ENCODE results near the gene FAM120A. TPM values are rescaled to one million over a fixed set of nuclear protein-coding genes. Genes with fewer than 3 reads are reported as not detected.
"Not testable (repeated sequence)": the region's sequence is repeated elsewhere in the genome, so short reads cannot be mapped to it uniquely, and the experiment has no call there.

The FAM120A gene
- total RNA-seq, 1 donor from 2014 or later, result 57.7 TPM

DNA sequence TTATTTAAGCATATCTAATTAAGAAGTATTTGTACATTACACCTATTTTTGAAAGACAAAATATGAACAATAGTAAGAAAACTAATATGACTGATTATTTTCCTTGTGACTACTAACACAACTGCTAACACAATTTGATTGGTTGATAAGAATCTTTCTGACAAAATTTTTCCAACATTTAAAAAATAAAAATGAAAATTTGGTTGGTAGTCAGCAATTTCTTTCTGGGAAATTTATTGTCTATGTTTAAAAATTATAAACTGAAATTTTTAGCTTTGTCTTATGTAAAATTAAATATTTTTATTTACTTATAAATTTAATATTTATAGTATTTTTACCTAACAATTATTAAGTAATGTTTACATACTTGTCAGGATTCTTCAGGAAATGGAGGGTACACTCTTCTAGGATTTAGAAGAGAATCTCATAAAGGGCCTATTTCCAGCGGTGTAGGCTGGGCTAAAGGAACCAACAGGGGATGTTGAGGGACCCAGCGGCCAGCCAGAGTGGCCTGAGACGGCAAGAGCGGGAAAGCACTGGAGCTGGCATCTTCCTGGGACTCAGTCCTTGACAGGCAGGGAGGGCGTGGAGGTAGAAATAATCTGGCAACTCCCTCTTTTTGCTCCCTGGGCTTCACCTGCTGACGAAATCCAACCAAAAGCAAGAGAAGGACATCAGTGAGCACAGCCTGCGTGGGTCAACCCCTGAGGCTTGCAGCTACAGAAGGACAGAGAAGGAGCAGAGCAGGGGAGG lies 14.7 kb upstream of the FAM120A start:
- H3K4me2 ChIP-seq (ENCODE audit: low read length), result no peak overlapping the region
- peaks cover 2% of the 10 kb centered on the region for H3K9me3 Mint-ChIP-seq (ENCODE audit: unreplicated experiment)
- H3K27me3 ChIP-seq (ENCODE audit: insufficient read depth, low read length), result no peaks in the 10 kb centered on the region
- H3K4me3 ChIP-seq (ENCODE audit: insufficient read depth, low read depth, low read length), result no peak overlapping the region
- no peak for TF ChIP-seq EZH2 (IDR thresholded peaks at IDR 0.05; ENCODE audit: insufficient read depth, low read length)
- TF ChIP-seq, protein P1, sequence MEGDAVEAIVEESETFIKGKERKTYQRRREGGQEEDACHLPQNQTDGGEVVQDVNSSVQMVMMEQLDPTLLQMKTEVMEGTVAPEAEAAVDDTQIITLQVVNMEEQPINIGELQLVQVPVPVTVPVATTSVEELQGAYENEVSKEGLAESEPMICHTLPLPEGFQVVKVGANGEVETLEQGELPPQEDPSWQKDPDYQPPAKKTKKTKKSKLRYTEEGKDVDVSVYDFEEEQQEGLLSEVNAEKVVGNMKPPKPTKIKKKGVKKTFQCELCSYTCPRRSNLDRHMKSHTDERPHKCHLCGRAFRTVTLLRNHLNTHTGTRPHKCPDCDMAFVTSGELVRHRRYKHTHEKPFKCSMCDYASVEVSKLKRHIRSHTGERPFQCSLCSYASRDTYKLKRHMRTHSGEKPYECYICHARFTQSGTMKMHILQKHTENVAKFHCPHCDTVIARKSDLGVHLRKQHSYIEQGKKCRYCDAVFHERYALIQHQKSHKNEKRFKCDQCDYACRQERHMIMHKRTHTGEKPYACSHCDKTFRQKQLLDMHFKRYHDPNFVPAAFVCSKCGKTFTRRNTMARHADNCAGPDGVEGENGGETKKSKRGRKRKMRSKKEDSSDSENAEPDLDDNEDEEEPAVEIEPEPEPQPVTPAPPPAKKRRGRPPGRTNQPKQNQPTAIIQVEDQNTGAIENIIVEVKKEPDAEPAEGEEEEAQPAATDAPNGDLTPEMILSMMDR (IDR thresholded peaks at IDR 0.05; ENCODE audit: insufficient read depth, low read depth, low read length), result no peak
- no peaks in the 10 kb centered on the region for H3K4me1 ChIP-seq (ENCODE audit: insufficient read depth, low read length)
- H4K20me1 ChIP-seq (ENCODE audit: insufficient read depth, low read length), result no peaks in the 10 kb centered on the region
- no peak overlapping the region for H3K9ac ChIP-seq (ENCODE audit: low read length)
- no peaks in the 10 kb centered on the region for H3K36me3 ChIP-seq (ENCODE audit: insufficient read depth, low read length)
- H3K36me3 Mint-ChIP-seq (ENCODE audit: low read depth, unreplicated experiment), result peaks cover 2% of the 10 kb centered on the region
- H3K9me3 ChIP-seq (ENCODE audit: insufficient read depth, low read depth, low read length), result no peaks in the 10 kb centered on the region
- DNase-seq (ENCODE audit: low read depth) (no peak), FAIRE-seq (no peak)
- no peaks in the 10 kb centered on the region for H3K79me2 ChIP-seq (ENCODE audit: insufficient read depth, low read length)
- no peak overlapping the region for H3K4me3 Mint-ChIP-seq (ENCODE audit: unreplicated experiment)
- no peak overlapping the region for H3K27ac Mint-ChIP-seq (ENCODE audit: unreplicated experiment)
- H2AFZ ChIP-seq (ENCODE audit: low read depth, low read length), result no peak overlapping the region
- H3K27ac ChIP-seq (ENCODE audit: low read depth, low read length), result no peak overlapping the region
- H3K4me1 Mint-ChIP-seq (ENCODE audit: low read depth, unreplicated experiment), result no peaks in the 10 kb centered on the region
- H3K27me3 Mint-ChIP-seq (ENCODE audit: low read depth, unreplicated experiment), result no peaks in the 10 kb centered on the region

DNA sequence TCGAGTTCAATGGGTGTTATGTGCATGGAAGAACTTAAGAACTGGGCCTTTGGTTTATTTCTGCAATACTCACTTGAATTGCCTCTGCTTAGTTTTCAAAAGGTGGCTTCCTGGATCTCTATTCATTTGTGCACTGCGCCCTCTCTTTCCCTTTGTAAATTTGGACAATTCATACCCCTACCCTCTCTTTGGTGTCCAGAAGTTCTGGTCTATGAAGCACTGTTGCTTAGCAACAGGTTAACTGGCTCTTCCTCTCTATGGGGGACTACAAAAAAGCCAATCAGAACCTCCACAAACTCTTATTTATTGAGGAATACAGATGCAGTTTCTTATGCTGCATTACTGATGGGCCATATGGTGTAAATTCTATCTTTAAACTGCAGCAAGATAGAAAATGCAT lies 13.5 kb upstream of the FAM120A start:
- Histone ChIP-seq H4K20me1 (ENCODE audit: insufficient read depth, low read length) (no peaks in the 10 kb centered on the region), H3K9ac (ENCODE audit: low read length) (no peak overlapping the region), H3K4me1 (ENCODE audit: insufficient read depth, low read length) (no peaks in the 10 kb centered on the region), H2AFZ (ENCODE audit: low read depth, low read length) (no peak overlapping the region), H3K27me3 (ENCODE audit: insufficient read depth, low read length) (no peaks in the 10 kb centered on the region), H3K4me2 (ENCODE audit: low read length) (no peak overlapping the region), H3K36me3 (ENCODE audit: insufficient read depth, low read length) (no peaks in the 10 kb centered on the region), H3K27ac (ENCODE audit: low read depth, low read length) (no peak overlapping the region), H3K4me3 (ENCODE audit: insufficient read depth, low read depth, low read length) (no peak overlapping the region), H3K79me2 (ENCODE audit: insufficient read depth, low read length) (no peaks in the 10 kb centered on the region), H3K9me3 (ENCODE audit: insufficient read depth, low read depth, low read length) (no peaks in the 10 kb centered on the region)
- Mint-ChIP-seq H3K4me3 (ENCODE audit: unreplicated experiment) (no peak overlapping the region), H3K4me1 (ENCODE audit: low read depth, unreplicated experiment) (no peaks in the 10 kb centered on the region), H3K27me3 (ENCODE audit: low read depth, unreplicated experiment) (no peaks in the 10 kb centered on the region), H3K9me3 (ENCODE audit: unreplicated experiment) (peaks cover 2% of the 10 kb centered on the region), H3K36me3 (ENCODE audit: low read depth, unreplicated experiment) (peaks cover 2% of the 10 kb centered on the region), H3K27ac (ENCODE audit: unreplicated experiment) (no peak overlapping the region)
- FAIRE-seq (no peak), DNase-seq (ENCODE audit: low read depth) (no peak)
- TF ChIP-seq, protein P1 (IDR thresholded peaks at IDR 0.05; ENCODE audit: insufficient read depth, low read depth, low read length), result no peak
- no peak for TF ChIP-seq EZH2 (IDR thresholded peaks at IDR 0.05; ENCODE audit: insufficient read depth, low read length)

DNA sequence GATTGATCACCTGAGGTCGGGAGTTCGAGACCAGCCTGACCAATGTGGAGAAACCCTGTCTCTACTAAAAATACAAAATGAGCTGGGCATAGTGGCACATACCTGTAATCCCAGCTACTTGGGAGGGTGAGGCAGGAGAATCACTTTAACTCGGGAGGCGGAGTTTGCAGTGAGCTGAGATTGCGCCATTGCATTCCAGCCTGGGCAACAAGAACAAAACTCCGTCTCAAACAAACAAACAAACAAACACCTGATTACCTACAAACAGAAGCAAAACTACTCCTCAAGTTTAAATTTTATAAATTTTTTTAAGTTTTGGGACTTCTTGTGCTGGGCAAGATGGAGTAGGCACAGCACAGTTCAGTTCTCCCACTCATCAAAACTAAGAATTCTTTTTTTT lies 12.2 kb upstream of the FAM120A start:
- FAIRE-seq; H3K4me1 ChIP-seq (ENCODE audit: insufficient read depth, low read length); H3K36me3 ChIP-seq (ENCODE audit: insufficient read depth, low read length); H3K4me1 Mint-ChIP-seq (ENCODE audit: low read depth, unreplicated experiment); H3K27ac ChIP-seq (ENCODE audit: low read depth, low read length); H2AFZ ChIP-seq (ENCODE audit: low read depth, low read length); H3K27me3 Mint-ChIP-seq (ENCODE audit: low read depth, unreplicated experiment); H3K27me3 ChIP-seq (ENCODE audit: insufficient read depth, low read length); H3K79me2 ChIP-seq (ENCODE audit: insufficient read depth, low read length); DNase-seq (ENCODE audit: low read depth); H3K27ac Mint-ChIP-seq (ENCODE audit: unreplicated experiment); H3K4me2 ChIP-seq (ENCODE audit: low read length); H4K20me1 ChIP-seq (ENCODE audit: insufficient read depth, low read length); H3K9me3 Mint-ChIP-seq (ENCODE audit: unreplicated experiment); H3K4me3 ChIP-seq (ENCODE audit: insufficient read depth, low read depth, low read length); H3K9ac ChIP-seq (ENCODE audit: low read length); H3K4me3 Mint-ChIP-seq (ENCODE audit: unreplicated experiment); H3K36me3 Mint-ChIP-seq (ENCODE audit: low read depth, unreplicated experiment); H3K9me3 ChIP-seq (ENCODE audit: insufficient read depth, low read depth, low read length): not testable (repeated sequence)
